T1000 (cell line): ENCODE measurements around the gene EI24.

Experiments
- DNase-seq: peaks from one replicate; lab custom pipeline; 2025; ENCODE audit warnings: mixed read lengths; lab: John Stamatoyannopoulos, UW

EI24 gene

GRCh38 chr11:125627236-125627910, 58.1 kb downstream of the EI24 start:
- no peak for DNase-seq
